GM19463 (cell line): ENCODE results near the gene MEF2B.

Experiments
- ATAC-seq: cut with Tn5 transposase; IDR thresholded peaks from one replicate; pipeline ENCODE4 v1.9.1; 2021; ENCODE audit warnings: mild to moderate bottlenecking, moderate library complexity; ENCODE audit not compliant: unreplicated experiment

The MEF2B gene

GRCh38 chr19:19170053-19170872 lies at the start of gene MEF2B:
MEF2B (minus strand) TSS chr19:19170263; CDS start chr19:19150735, 19,528 bp downstream.
- peak; percentile 86 for ATAC-seq

- ATAC-seq = no peak
Measured at GRCh38 chr19:19218911-19219310, 48.8 kb upstream of the MEF2B start.

GRCh38 chr19:19217099-19217498 lies 47.0 kb upstream of the MEF2B start:
- no peak for ATAC-seq

GRCh38 chr19:19215792-19216191 lies 45.7 kb upstream of the MEF2B start:
- ATAC-seq = no peak

- ATAC-seq = no peak
Measured at GRCh38 chr19:19214892-19215291, 44.8 kb upstream of the MEF2B start.

GRCh38 chr19:19214159-19214490 lies 44.1 kb upstream of the MEF2B start:
- ATAC-seq = no peak

- ATAC-seq = no peak
Measured at GRCh38 chr19:19213426-19214158, 43.5 kb upstream of the MEF2B start.

- ATAC-seq = no peak
Measured at GRCh38 chr19:19212916-19213315, 42.9 kb upstream of the MEF2B start.

- ATAC-seq = no peak
Measured at GRCh38 chr19:19211499-19212420, 41.7 kb upstream of the MEF2B start, which contains the start of gene NCAN. NCAN (plus strand) TSS chr19:19211958; CDS start chr19:19216954, 4,996 bp downstream.

- no peak for ATAC-seq
Measured at GRCh38 chr19:19209372-19209771, 39.3 kb upstream of the MEF2B start.

GRCh38 chr19:19207637-19208572 lies 37.8 kb upstream of the MEF2B start:
- ATAC-seq = no peak

- ATAC-seq = no peak
Measured at GRCh38 chr19:19206938-19207337, 36.9 kb upstream of the MEF2B start.

- ATAC-seq = no peak
Measured at GRCh38 chr19:19205416-19206410, 35.6 kb upstream of the MEF2B start.

GRCh38 chr19:19204181-19204580 lies 34.1 kb upstream of the MEF2B start:
- ATAC-seq = no peak

GRCh38 chr19:19203012-19203856 lies 33.2 kb upstream of the MEF2B start, which contains the start of gene NR2C2AP:
NR2C2AP (minus strand) TSS chr19:19203414; CDS start chr19:19203060, 354 bp downstream.
- peak; percentile 82 for ATAC-seq

- no peak for ATAC-seq
Measured at GRCh38 chr19:19202707-19203011, 32.6 kb upstream of the MEF2B start.

- no peak for ATAC-seq
Measured at GRCh38 chr19:19201697-19202630, 31.9 kb upstream of the MEF2B start.
